Measurements from ENCODE around the gene ERC2.

ERC2 gene

DNA sequence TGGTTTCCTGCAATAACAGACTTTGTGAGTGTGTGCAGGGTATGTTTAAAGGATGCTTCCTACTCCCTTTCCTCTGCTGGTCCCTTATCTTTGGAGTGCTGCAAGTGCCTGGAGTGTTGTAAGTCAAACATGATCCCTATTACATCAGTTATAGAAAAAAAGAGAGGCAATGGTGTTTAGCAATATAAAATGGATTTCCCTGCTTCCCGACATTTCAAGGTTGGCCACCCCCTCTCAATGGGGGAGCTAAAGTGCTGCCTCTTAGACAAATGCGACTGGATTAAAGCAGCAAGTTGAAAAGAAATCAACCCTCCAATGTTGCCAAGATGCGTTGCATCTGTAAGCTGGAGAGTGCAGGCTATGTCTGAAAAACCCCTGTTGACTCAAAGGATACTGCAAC, 778.1 kb downstream of the ERC2 start:
- DNase-seq (ENCODE audit: insufficient read length, low spot score) (no peak), FAIRE-seq (no peak)
- no peak for TF ChIP-seq POLR2AphosphoS5 (IDR thresholded peaks at IDR 0.05; ENCODE audit: low read depth, low read length)
- TF ChIP-seq SPI1 (IDR thresholded peaks at IDR 0.05; ENCODE audit: low read depth, low read length): no peak
- TF ChIP-seq TAF1 (IDR thresholded peaks at IDR 0.05; ENCODE audit: low read depth, low read length): no peak
- TF ChIP-seq PAX5 (IDR thresholded peaks at IDR 0.05; ENCODE audit: insufficient read depth, low read length, severe bottlenecking): no peak
- no peak for TF ChIP-seq POU2F2 (IDR thresholded peaks at IDR 0.05; ENCODE audit: low read depth, low read length)
- TF ChIP-seq POLR2A (IDR thresholded peaks at IDR 0.05; ENCODE audit: low read depth, low read length): no peak

DNA sequence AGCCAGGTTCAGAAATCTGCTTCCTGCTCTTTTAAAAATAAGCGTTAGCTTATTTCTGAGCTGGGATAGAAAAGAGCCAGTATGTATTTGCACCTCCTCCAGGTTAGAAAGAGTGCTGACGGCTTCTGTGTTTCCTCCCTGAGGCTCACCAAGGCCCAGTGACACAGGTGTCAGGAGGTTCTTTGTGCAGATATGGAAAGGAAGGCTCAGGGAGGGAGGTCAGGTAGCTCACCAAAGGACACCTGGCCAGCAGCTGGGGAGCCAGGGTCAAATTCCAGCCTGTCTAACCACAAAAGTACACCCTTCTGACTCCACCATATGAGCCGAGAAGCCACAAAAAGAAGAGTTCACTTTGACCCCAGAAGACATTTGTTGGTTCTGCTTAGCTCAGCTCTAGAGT, 780.1 kb downstream of the ERC2 start:
- FAIRE-seq: no peak
- TF ChIP-seq TAF1 (IDR thresholded peaks at IDR 0.05; ENCODE audit: low read depth, low read length) (no peak), PAX5 (IDR thresholded peaks at IDR 0.05; ENCODE audit: insufficient read depth, low read length, severe bottlenecking) (no peak), SPI1 (IDR thresholded peaks at IDR 0.05; ENCODE audit: low read depth, low read length) (no peak), POLR2A (IDR thresholded peaks at IDR 0.05; ENCODE audit: low read depth, low read length) (no peak)
- no peak for DNase-seq (ENCODE audit: insufficient read length, low spot score)

GRCh38 chr3:55687526-55687925, 780.7 kb downstream of the ERC2 start:
- FAIRE-seq: peak; percentile 78
- TF ChIP-seq PAX5 (IDR thresholded peaks at IDR 0.05; ENCODE audit: insufficient read depth, low read length, severe bottlenecking) (no peak), POLR2A (IDR thresholded peaks at IDR 0.05; ENCODE audit: low read depth, low read length) (no peak), SPI1 (IDR thresholded peaks at IDR 0.05; ENCODE audit: low read depth, low read length) (no peak), POU2F2 (IDR thresholded peaks at IDR 0.05; ENCODE audit: low read depth, low read length) (no peak), POLR2AphosphoS5 (IDR thresholded peaks at IDR 0.05; ENCODE audit: low read depth, low read length) (no peak), TAF1 (IDR thresholded peaks at IDR 0.05; ENCODE audit: low read depth, low read length) (no peak)

GRCh38 chr3:55686426-55687254, 781.6 kb downstream of the ERC2 start:
- no peak for DNase-seq (ENCODE audit: insufficient read length, low spot score)
- FAIRE-seq: no peak
- TF ChIP-seq POLR2A (IDR thresholded peaks at IDR 0.05; ENCODE audit: low read depth, low read length) (no peak), TAF1 (IDR thresholded peaks at IDR 0.05; ENCODE audit: low read depth, low read length) (no peak), PAX5 (IDR thresholded peaks at IDR 0.05; ENCODE audit: insufficient read depth, low read length, severe bottlenecking) (no peak), POLR2AphosphoS5 (IDR thresholded peaks at IDR 0.05; ENCODE audit: low read depth, low read length) (no peak), POU2F2 (IDR thresholded peaks at IDR 0.05; ENCODE audit: low read depth, low read length) (no peak), SPI1 (IDR thresholded peaks at IDR 0.05; ENCODE audit: low read depth, low read length) (no peak)

More at GRCh38 chr3:55687526-55687925, 780.7 kb downstream of the ERC2 start:
- DNase-seq (ENCODE audit: insufficient read length, low spot score): no peak

GRCh38 chr3:55683666-55684270, 784.5 kb downstream of the ERC2 start:
- DNase-seq (ENCODE audit: insufficient read length, low spot score) (no peak), FAIRE-seq (no peak)

DNA sequence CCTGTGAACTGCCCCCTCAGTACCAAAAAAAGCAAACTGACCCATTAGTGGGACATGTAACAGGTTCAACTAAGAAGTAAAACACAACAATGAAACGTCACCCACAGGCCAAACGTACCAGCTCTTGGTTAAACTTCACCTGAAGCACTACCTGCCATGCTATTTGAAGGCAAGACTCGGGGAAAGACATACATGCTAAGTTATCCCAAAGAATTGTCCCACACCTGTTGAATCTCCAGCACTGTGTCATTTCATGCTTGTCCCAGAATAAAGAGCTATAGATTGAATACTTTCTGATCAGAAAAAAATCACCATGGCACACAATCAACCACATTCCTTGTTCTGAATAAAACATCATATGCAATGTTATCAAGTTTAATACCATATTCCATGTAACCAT, 785.8 kb downstream of the ERC2 start:
- TF ChIP-seq POU2F2 (IDR thresholded peaks at IDR 0.05; ENCODE audit: low read depth, low read length): no peak
- no peak for TF ChIP-seq SPI1 (IDR thresholded peaks at IDR 0.05; ENCODE audit: low read depth, low read length)
- no peak for TF ChIP-seq PAX5 (IDR thresholded peaks at IDR 0.05; ENCODE audit: insufficient read depth, low read length, severe bottlenecking)
- no peak for TF ChIP-seq TAF1 (IDR thresholded peaks at IDR 0.05; ENCODE audit: low read depth, low read length)
- TF ChIP-seq POLR2A (IDR thresholded peaks at IDR 0.05; ENCODE audit: low read depth, low read length): no peak
- TF ChIP-seq POLR2AphosphoS5 (IDR thresholded peaks at IDR 0.05; ENCODE audit: low read depth, low read length): no peak
- no peak for DNase-seq (ENCODE audit: insufficient read length, low spot score)
- FAIRE-seq: no peak

More at GRCh38 chr3:55683666-55684270, 784.5 kb downstream of the ERC2 start:
- TF ChIP-seq POU2F2 (IDR thresholded peaks at IDR 0.05; ENCODE audit: low read depth, low read length) (no peak), TAF1 (IDR thresholded peaks at IDR 0.05; ENCODE audit: low read depth, low read length) (no peak), POLR2AphosphoS5 (IDR thresholded peaks at IDR 0.05; ENCODE audit: low read depth, low read length) (no peak), POLR2A (IDR thresholded peaks at IDR 0.05; ENCODE audit: low read depth, low read length) (no peak), SPI1 (IDR thresholded peaks at IDR 0.05; ENCODE audit: low read depth, low read length) (no peak), PAX5 (IDR thresholded peaks at IDR 0.05; ENCODE audit: insufficient read depth, low read length, severe bottlenecking) (no peak)

GRCh38 chr3:55678546-55679216, 789.6 kb downstream of the ERC2 start:
- FAIRE-seq (no peak), DNase-seq (ENCODE audit: insufficient read length, low spot score) (no peak)
- TF ChIP-seq POLR2AphosphoS5 (IDR thresholded peaks at IDR 0.05; ENCODE audit: low read depth, low read length) (no peak), POU2F2 (IDR thresholded peaks at IDR 0.05; ENCODE audit: low read depth, low read length) (no peak), PAX5 (IDR thresholded peaks at IDR 0.05; ENCODE audit: insufficient read depth, low read length, severe bottlenecking) (no peak), TAF1 (IDR thresholded peaks at IDR 0.05; ENCODE audit: low read depth, low read length) (no peak), SPI1 (IDR thresholded peaks at IDR 0.05; ENCODE audit: low read depth, low read length) (no peak), POLR2A (IDR thresholded peaks at IDR 0.05; ENCODE audit: low read depth, low read length) (no peak)

- TF ChIP-seq SPI1 (IDR thresholded peaks at IDR 0.05; ENCODE audit: low read depth, low read length): no peak
- TF ChIP-seq TAF1 (IDR thresholded peaks at IDR 0.05; ENCODE audit: low read depth, low read length): no peak
- no peak for TF ChIP-seq POLR2A (IDR thresholded peaks at IDR 0.05; ENCODE audit: low read depth, low read length)
- TF ChIP-seq POLR2AphosphoS5 (IDR thresholded peaks at IDR 0.05; ENCODE audit: low read depth, low read length): no peak
- no peak for TF ChIP-seq PAX5 (IDR thresholded peaks at IDR 0.05; ENCODE audit: insufficient read depth, low read length, severe bottlenecking)
- TF ChIP-seq POU2F2 (IDR thresholded peaks at IDR 0.05; ENCODE audit: low read depth, low read length): no peak
- no peak for FAIRE-seq
- DNase-seq (ENCODE audit: insufficient read length, low spot score): no peak
Observed at GRCh38 chr3:55676643-55677042, 791.6 kb downstream of the ERC2 start.

DNA sequence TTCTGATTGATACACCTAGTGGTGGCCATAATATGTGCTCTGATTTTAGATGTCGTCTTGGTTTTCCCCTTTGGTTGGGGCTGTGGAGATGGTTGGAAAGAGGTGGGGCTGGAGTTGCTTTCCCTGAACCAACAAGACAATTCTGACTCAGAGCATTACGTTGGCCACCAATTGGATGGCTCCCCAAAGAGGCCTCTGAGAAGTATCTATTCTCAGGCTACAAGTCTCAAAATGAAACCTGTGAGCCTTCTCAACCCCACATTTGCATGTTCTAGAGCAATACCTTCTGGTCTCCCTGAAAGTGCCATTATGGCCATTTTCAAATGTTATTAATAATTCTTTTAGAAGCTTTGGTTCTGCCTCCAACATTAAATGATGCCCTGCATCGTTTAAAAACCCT, 792.8 kb downstream of the ERC2 start:
- FAIRE-seq (peak; percentile 97), DNase-seq (ENCODE audit: insufficient read length, low spot score) (peak; percentile 37)
- TF ChIP-seq POU2F2 (IDR thresholded peaks at IDR 0.05; ENCODE audit: low read depth, low read length) (peak; percentile 98), SPI1 (IDR thresholded peaks at IDR 0.05; ENCODE audit: low read depth, low read length) (no peak)
